ENCODE results near the gene EXOC2.

DNA sequence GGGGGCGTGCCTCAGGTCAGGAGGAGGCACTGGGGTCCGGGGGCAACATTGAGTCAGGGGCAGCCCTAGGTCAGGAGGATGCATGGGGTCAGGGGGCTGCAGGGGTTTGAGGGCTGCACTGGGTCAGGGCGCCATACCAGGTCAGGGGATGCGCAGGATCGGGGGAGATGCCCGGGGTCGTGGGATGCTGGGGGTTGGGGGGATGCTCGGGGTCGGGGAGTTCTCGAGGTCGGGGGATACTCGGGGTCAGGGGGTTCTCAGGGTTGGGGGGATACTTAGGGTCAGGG is 727 bp upstream of the EXOC2 start:
- TF ChIP-seq, protein P1, sequence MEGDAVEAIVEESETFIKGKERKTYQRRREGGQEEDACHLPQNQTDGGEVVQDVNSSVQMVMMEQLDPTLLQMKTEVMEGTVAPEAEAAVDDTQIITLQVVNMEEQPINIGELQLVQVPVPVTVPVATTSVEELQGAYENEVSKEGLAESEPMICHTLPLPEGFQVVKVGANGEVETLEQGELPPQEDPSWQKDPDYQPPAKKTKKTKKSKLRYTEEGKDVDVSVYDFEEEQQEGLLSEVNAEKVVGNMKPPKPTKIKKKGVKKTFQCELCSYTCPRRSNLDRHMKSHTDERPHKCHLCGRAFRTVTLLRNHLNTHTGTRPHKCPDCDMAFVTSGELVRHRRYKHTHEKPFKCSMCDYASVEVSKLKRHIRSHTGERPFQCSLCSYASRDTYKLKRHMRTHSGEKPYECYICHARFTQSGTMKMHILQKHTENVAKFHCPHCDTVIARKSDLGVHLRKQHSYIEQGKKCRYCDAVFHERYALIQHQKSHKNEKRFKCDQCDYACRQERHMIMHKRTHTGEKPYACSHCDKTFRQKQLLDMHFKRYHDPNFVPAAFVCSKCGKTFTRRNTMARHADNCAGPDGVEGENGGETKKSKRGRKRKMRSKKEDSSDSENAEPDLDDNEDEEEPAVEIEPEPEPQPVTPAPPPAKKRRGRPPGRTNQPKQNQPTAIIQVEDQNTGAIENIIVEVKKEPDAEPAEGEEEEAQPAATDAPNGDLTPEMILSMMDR (IDR thresholded peaks at IDR 0.05) = no peak
- no peak for TF ChIP-seq EZH2 (IDR thresholded peaks at IDR 0.05; ENCODE audit: borderline replicate concordance, insufficient read depth, low read depth, low read length, poor library complexity, severe bottlenecking)

Data from B cell (primary cell).